Retinal pigment epithelial cell (primary cell): Measurements from ENCODE around the gene FOS.

ENCODE experiments used
- DNase-seq: peaks from one replicate; pipeline ENCODE4 v3.0.0-alpha.2; 2010; ENCODE audit warnings: low read depth
- H3K4me3 ChIP-seq: 2 replicates; pipeline ENCODE4 v1.5.1; 2011; ENCODE audit warnings: mild to moderate bottlenecking, low read length, control low read depth, moderate library complexity
- CTCF ChIP-seq: conservative IDR thresholded peaks from 2 replicates; pipeline ENCODE4 v1.5.1; 2011; ENCODE audit warnings: low read depth, low read length, control low read depth, inconsistent platforms

FOS gene

GRCh38 chr14:75320196-75320595 lies 41.6 kb downstream of the FOS start:
- DNase-seq: no peak
- no peak for TF ChIP-seq CTCF
- H3K4me3 ChIP-seq: no peak overlapping the region

GRCh38 chr14:75322746-75323145 lies 44.1 kb downstream of the FOS start:
- DNase-seq: no peak
- H3K4me3 ChIP-seq: no peak overlapping the region
- no peak for TF ChIP-seq CTCF

GRCh38 chr14:75323571-75323970 lies 44.9 kb downstream of the FOS start:
- H3K4me3 ChIP-seq: no peak overlapping the region
- no peak for TF ChIP-seq CTCF
- DNase-seq: no peak

GRCh38 chr14:75328558-75329155 lies 50.0 kb downstream of the FOS start:
- H3K4me3 ChIP-seq: no peak overlapping the region
- DNase-seq: no peak
- no peak for TF ChIP-seq CTCF

DNA sequence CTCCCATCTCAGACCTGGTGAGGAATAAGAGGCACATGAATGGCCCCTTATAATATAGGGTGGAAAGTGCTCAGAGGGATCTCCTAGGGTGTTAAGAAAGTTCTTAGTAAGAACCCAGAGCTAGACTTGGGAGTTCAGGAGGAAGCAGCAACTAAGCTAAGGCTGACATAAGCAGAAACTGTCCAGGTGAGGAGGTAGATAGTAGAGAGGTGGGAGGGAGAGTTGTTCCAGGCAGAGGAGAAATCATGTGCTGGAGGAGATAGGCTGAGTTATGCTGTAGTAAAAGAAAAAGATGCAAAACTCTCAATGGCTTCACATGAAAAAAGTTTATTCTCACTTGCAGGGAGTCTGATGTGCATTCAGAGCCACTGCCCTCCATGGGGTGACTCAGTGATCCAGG lies 50.7 kb downstream of the FOS start:
- TF ChIP-seq CTCF: no peak
- DNase-seq: no peak
- no peak overlapping the region for H3K4me3 ChIP-seq

- no peak for DNase-seq
- no peak overlapping the region for H3K4me3 ChIP-seq
- no peak for TF ChIP-seq CTCF
Observed at GRCh38 chr14:75331471-75331870, 52.8 kb downstream of the FOS start.
